HCT116 (cell line): ENCODE results near the gene FSD2. TPM values are rescaled to one million over a fixed set of nuclear protein-coding genes. Genes with fewer than 3 reads are reported as not detected.

Experiments
- ATAC-seq: fragments of 200-7000 bp; cut with Tn5 transposase; 2 replicates; pipeline ENCODE4 v1.9.1; 2020; ENCODE audit warnings: mild to moderate bottlenecking, moderate library complexity
- BruUV-seq: library from RNA; stranded (reverse); fragments of 400-500 nt; replicated peaks from 2 replicates; lab custom pipeline; 2021; lab: Mats Ljungman, UMichigan
- CTCF ChIA-PET: fragments of 300-600 bp; sonication (Branson Sonifier 250); formaldehyde crosslinking; loops from one replicate; lab custom pipeline; 2021; ENCODE audit warnings: antibody characterized with exemption; lab: Charles Lee
- POLR2A ChIA-PET: fragments of 300-600, 350-600 bp; sonication (Branson Sonifier 250); formaldehyde crosslinking; loops from one replicate; lab custom pipeline; 2021; ENCODE audit warnings: antibody characterized with exemption; lab: Charles Lee
- RAD21 ChIA-PET, 2 experiments: fragments of 300-600 bp; sonication (Branson Sonifier 250); formaldehyde crosslinking; loops; one replicate each; lab custom pipeline; 2023; ENCODE audit warnings: low total read pairs in 2 of 2; ENCODE audit not compliant: uncharacterized antibody in 2 of 2, unreplicated experiment in 2 of 2, low non-redundant PET in 1 of 2; lab: Charles Lee
- DNase-seq: peaks from one replicate; pipeline ENCODE4 v3.0.0-alpha.2; 2010; ENCODE audit warnings: low read depth, low spot score
- H2AFZ ChIP-seq: fragments of 200-600 bp; shearing (Covaris generic), sonication (generic); 2 replicates; pipeline ENCODE4 v1.6.1; 2017; ENCODE audit warnings: low read depth, mixed run types, mixed read lengths, antibody characterized with exemption, low read length; ENCODE audit not compliant: poor library complexity, severe bottlenecking
- H3K27ac ChIP-seq: 2 replicates; pipeline ENCODE4 v1.5.1; 2012; ENCODE audit warnings: low read depth, low read length
- H3K27me3 ChIP-seq: fragments of 200-600 bp; sonication (generic); 2 replicates; pipeline ENCODE4 v1.6.1; 2016; ENCODE audit warnings: mixed run types, low read length, mixed read lengths; ENCODE audit not compliant: insufficient read depth
- H3K36me3 ChIP-seq, 2 experiments: fragments of 200-500 bp in 1 of 2; fragments of 200-600 bp in 1 of 2; sonication (Bioruptor generic) in 1 of 2; sonication (generic) in 1 of 2; 2 replicates each; pipeline versions ENCODE4 v1.5.1 to v1.6.1; 2014 to 2016; ENCODE audit warnings: low read length in 2 of 2, inconsistent platforms in 1 of 2, mixed read lengths in 1 of 2, mixed run types in 1 of 2; ENCODE audit not compliant: insufficient read depth in 2 of 2, control insufficient read depth in 1 of 2
- H3K4me1 ChIP-seq, 2 experiments: fragments of 200-600 bp in 1 of 2; sonication (generic) in 1 of 2; 2 replicates each; pipeline versions ENCODE4 v1.5.1 to v1.6.1; 2012 to 2017; ENCODE audit warnings: low read length in 2 of 2, inconsistent platforms in 1 of 2, mild to moderate bottlenecking in 1 of 2, mixed read lengths in 1 of 2, mixed run types in 1 of 2, moderate library complexity in 1 of 2; ENCODE audit not compliant: insufficient read depth in 2 of 2, control insufficient read depth in 1 of 2
- H3K4me2 ChIP-seq: fragments of 200-600 bp; sonication (generic); 2 replicates; pipeline ENCODE4 v1.6.1; 2017; ENCODE audit warnings: mixed run types, low read length, mixed read lengths
- H3K4me3 ChIP-seq, 2 experiments: fragments of 200-600 bp in 1 of 2; sonication (generic) in 1 of 2; replicated peaks in 1 of 2; 2 replicates each; pipeline ENCODE4 v1.5.1; 2011 to 2016; ENCODE audit warnings: low read length in 2 of 2, control low read depth in 1 of 2, low read depth in 1 of 2, mild to moderate bottlenecking in 1 of 2, mixed read lengths in 1 of 2, mixed run types in 1 of 2
- H3K79me2 ChIP-seq: fragments of 200-600 bp; sonication (generic); 2 replicates; pipeline ENCODE4 v1.6.1; 2017; ENCODE audit warnings: mild to moderate bottlenecking, mixed run types, low read length, moderate library complexity, mixed read lengths; ENCODE audit not compliant: insufficient read depth
- H3K9ac ChIP-seq: fragments of 200-600 bp; sonication (generic); 2 replicates; pipeline ENCODE4 v1.6.1; 2016; ENCODE audit warnings: low read length, mixed read lengths
- H3K9me2 ChIP-seq: fragments of 200-600 bp; sonication (generic), shearing (Covaris generic); 2 replicates; pipeline ENCODE4 v1.6.1; 2017; ENCODE audit warnings: mixed run types, mild to moderate bottlenecking, moderate library complexity; ENCODE audit not compliant: insufficient read depth
- H3K9me3 ChIP-seq, 2 experiments: fragments of 200-500 bp in 1 of 2; fragments of 200-600 bp in 1 of 2; sonication (Bioruptor generic) in 1 of 2; sonication (generic) in 1 of 2; 2 replicates each; pipeline ENCODE4 v1.6.1; 2014 to 2017; ENCODE audit warnings: low read length in 2 of 2, mixed read lengths in 2 of 2, inconsistent platforms in 1 of 2, low read depth in 1 of 2, mild to moderate bottlenecking in 1 of 2, mixed run types in 1 of 2, moderate library complexity in 1 of 2; ENCODE audit not compliant: control insufficient read depth in 1 of 2, insufficient read depth in 1 of 2
- H4K20me1 ChIP-seq: fragments of 200-600 bp; sonication (generic), shearing (Covaris generic); 2 replicates; pipeline ENCODE4 v1.6.1; 2017; ENCODE audit warnings: mixed run types, mild to moderate bottlenecking, moderate library complexity; ENCODE audit not compliant: insufficient read depth
- CEBPB ChIP-seq: IDR thresholded peaks from 2 replicates; pipeline ENCODE4 v1.6.1; 2012; ENCODE audit warnings: low read depth
- EGR1 ChIP-seq: IDR thresholded peaks from 2 replicates; pipeline ENCODE4 v1.6.1; 2012; ENCODE audit warnings: low read depth
- ELF1 ChIP-seq: IDR thresholded peaks from 2 replicates; pipeline ENCODE4 v1.6.1; 2012; ENCODE audit warnings: low read depth, borderline replicate concordance
- EZH2 ChIP-seq: fragments of 200-600 bp; sonication (generic); IDR thresholded peaks from 2 replicates; pipeline ENCODE4 v1.6.1; 2017; ENCODE audit warnings: antibody characterized with exemption, mixed run types
- EZH2phosphoT487 ChIP-seq: fragments of 200-600 bp; IDR thresholded peaks from 2 replicates; pipeline ENCODE4 v1.6.1; 2018; ENCODE audit warnings: antibody characterized with exemption, borderline replicate concordance
- JUND ChIP-seq: IDR thresholded peaks from 2 replicates; pipeline ENCODE4 v1.6.1; 2012
- RAD21 ChIP-seq: IDR thresholded peaks from 2 replicates; pipeline ENCODE4 v1.6.1; 2012; ENCODE audit warnings: low read depth, mild to moderate bottlenecking
- SIN3A ChIP-seq: IDR thresholded peaks from 2 replicates; pipeline ENCODE4 v1.6.1; 2012; ENCODE audit warnings: low read depth
- SP1 ChIP-seq: IDR thresholded peaks from 2 replicates; pipeline ENCODE4 v1.6.1; 2012; ENCODE audit warnings: low read depth
- SRF ChIP-seq: IDR thresholded peaks from 2 replicates; pipeline ENCODE4 v1.6.1; 2012; ENCODE audit warnings: low read depth
- TCF7L2 ChIP-seq: IDR thresholded peaks from 2 replicates; pipeline ENCODE4 v1.7.0; 2011; ENCODE audit warnings: borderline replicate concordance, inconsistent platforms; ENCODE audit not compliant: insufficient read depth, insufficient read length; ENCODE audit errors: extremely low read depth
- YY1 ChIP-seq: IDR thresholded peaks from 2 replicates; pipeline ENCODE4 v1.6.1; 2011; ENCODE audit warnings: low read length, low read depth, moderate library complexity, mild to moderate bottlenecking; ENCODE audit not compliant: insufficient replicate concordance; ENCODE audit errors: extremely low read depth
- ZFX ChIP-seq: fragments of 450-650 bp; IDR thresholded peaks from 2 replicates; pipeline ENCODE4 v1.6.1; 2017
- ZNF274 ChIP-seq: fragments of 200-500 bp; sonication (Bioruptor generic); IDR thresholded peaks from 2 replicates; pipeline ENCODE4 v1.6.1; 2014; ENCODE audit warnings: mild to moderate bottlenecking, low read depth, low read length, inconsistent platforms
- intact Hi-C: fragments of 100-400 bp; cut with micrococcal nuclease; formaldehyde crosslinking; loops from 2 replicates; pipeline ENCODE4 v1.10.0; 2022
- total RNA-seq: library from RNA; stranded (reverse); gene quantifications from one replicate; pipeline ENCODE4 v1.2.1, GENCODE V29; 2021; ENCODE audit not compliant: unreplicated experiment
- TF ChIP-seq, protein P1 (sequence below), 3 experiments: fragments of 200-600 bp in 1 of 3; sonication (generic) in 1 of 3; IDR thresholded peaks in 2 of 3; conservative IDR thresholded peaks in 1 of 3; 2 replicates each; pipeline ENCODE4 v1.5.1; 2012 to 2017; ENCODE audit warnings: low read depth in 2 of 3, low read length in 2 of 3, antibody characterized with exemption in 1 of 3, borderline replicate concordance in 1 of 3, control low read depth in 1 of 3, mild to moderate bottlenecking in 1 of 3, mixed read lengths in 1 of 3, mixed run types in 1 of 3, moderate library complexity in 1 of 3; ENCODE audit not compliant: insufficient read depth in 1 of 3
- TF ChIP-seq, protein P2 (sequence below): IDR thresholded peaks from 2 replicates; pipeline ENCODE4 v1.6.1; 2011; ENCODE audit warnings: mild to moderate bottlenecking, low read length, moderate library complexity; ENCODE audit not compliant: insufficient replicate concordance; ENCODE audit errors: extremely low read depth
- TF ChIP-seq, protein P3 (sequence below): IDR thresholded peaks from 2 replicates; pipeline ENCODE4 v1.6.1; 2012; ENCODE audit warnings: low read depth
- TF ChIP-seq, protein P4 (sequence below): IDR thresholded peaks from 2 replicates; pipeline ENCODE4 v1.6.1; 2012
- TF ChIP-seq, protein P5 (sequence below): IDR thresholded peaks from 2 replicates; pipeline ENCODE4 v1.6.1; 2012

FSD2 gene
- total RNA-seq, 1 experiment from 2014 or later, result not detected

DNA sequence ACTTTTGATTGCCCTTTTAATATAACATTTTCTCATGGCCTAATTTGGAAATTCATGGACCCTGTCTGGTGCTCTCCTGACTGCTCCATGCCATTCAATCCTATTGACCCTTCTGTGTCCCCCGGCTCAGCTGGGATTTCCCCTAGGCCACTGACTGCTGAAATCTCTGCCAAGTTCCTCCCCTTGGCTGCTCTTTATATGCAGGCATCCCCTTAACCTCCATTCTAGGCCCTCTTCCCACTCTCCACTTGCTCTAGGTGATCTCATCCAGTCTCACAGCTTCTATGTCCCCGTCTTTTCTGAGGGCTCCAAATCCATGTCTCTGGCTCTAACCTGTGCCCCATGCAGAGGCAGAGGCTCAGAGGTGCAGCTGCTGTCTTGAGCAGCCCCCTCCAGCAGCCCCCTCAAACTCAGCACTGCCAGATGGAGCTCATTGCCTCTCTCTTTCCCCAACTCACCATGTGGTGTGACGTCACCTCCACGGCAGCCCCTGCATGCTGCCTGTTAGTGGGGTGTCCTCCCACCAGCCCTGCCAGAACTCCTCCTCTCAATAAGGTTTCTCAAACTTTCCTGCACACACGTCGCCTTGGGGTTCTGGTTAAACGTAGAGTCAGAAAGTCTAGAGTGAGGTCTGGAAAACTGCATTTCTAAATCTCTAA lies 6.6 kb downstream of the FSD2 start:
- Histone ChIP-seq H3K9me3 (no peaks in the 10 kb centered on the region), H3K4me2 (no peak overlapping the region), H3K27ac (no peak overlapping the region), H3K9ac (no peak overlapping the region), H3K9me2 (no peaks in the 10 kb centered on the region), H3K4me1 (no peaks in the 10 kb centered on the region), H3K79me2 (no peaks in the 10 kb centered on the region), H4K20me1 (no peaks in the 10 kb centered on the region), H3K27me3 (peaks cover 5% of the 10 kb centered on the region; the same call in 1 of the 2 replicates), H2AFZ (no peak overlapping the region), H3K4me3 (no peak overlapping the region), H3K36me3 (no peaks in the 10 kb centered on the region)
- no peak for TF ChIP-seq TCF7L2
- TF ChIP-seq, protein P1, sequence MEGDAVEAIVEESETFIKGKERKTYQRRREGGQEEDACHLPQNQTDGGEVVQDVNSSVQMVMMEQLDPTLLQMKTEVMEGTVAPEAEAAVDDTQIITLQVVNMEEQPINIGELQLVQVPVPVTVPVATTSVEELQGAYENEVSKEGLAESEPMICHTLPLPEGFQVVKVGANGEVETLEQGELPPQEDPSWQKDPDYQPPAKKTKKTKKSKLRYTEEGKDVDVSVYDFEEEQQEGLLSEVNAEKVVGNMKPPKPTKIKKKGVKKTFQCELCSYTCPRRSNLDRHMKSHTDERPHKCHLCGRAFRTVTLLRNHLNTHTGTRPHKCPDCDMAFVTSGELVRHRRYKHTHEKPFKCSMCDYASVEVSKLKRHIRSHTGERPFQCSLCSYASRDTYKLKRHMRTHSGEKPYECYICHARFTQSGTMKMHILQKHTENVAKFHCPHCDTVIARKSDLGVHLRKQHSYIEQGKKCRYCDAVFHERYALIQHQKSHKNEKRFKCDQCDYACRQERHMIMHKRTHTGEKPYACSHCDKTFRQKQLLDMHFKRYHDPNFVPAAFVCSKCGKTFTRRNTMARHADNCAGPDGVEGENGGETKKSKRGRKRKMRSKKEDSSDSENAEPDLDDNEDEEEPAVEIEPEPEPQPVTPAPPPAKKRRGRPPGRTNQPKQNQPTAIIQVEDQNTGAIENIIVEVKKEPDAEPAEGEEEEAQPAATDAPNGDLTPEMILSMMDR (IDR thresholded peaks at IDR 0.05 in 2 of 3, conservative IDR thresholded peaks at IDR 0.05 in 1 of 3; ENCODE audit: borderline replicate concordance in 1 of 3, insufficient read depth in 1 of 3, low read depth in 2 of 3, low read length in 2 of 3), result no peak
- TF ChIP-seq, protein P2, sequence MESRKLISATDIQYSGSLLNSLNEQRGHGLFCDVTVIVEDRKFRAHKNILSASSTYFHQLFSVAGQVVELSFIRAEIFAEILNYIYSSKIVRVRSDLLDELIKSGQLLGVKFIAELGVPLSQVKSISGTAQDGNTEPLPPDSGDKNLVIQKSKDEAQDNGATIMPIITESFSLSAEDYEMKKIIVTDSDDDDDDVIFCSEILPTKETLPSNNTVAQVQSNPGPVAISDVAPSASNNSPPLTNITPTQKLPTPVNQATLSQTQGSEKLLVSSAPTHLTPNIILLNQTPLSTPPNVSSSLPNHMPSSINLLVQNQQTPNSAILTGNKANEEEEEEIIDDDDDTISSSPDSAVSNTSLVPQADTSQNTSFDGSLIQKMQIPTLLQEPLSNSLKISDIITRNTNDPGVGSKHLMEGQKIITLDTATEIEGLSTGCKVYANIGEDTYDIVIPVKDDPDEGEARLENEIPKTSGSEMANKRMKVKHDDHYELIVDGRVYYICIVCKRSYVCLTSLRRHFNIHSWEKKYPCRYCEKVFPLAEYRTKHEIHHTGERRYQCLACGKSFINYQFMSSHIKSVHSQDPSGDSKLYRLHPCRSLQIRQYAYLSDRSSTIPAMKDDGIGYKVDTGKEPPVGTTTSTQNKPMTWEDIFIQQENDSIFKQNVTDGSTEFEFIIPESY, result no peak
- no peak for TF ChIP-seq YY1
- TF ChIP-seq ZFX, result no peak
- no peak for TF ChIP-seq CEBPB
- no peak for TF ChIP-seq JUND
- no peak for TF ChIP-seq ZNF274
- TF ChIP-seq SRF, result no peak
- TF ChIP-seq EZH2, result no peak
- TF ChIP-seq SIN3A, result no peak
- no peak for TF ChIP-seq EZH2phosphoT487
- no peak for TF ChIP-seq SP1
- TF ChIP-seq, protein P3, sequence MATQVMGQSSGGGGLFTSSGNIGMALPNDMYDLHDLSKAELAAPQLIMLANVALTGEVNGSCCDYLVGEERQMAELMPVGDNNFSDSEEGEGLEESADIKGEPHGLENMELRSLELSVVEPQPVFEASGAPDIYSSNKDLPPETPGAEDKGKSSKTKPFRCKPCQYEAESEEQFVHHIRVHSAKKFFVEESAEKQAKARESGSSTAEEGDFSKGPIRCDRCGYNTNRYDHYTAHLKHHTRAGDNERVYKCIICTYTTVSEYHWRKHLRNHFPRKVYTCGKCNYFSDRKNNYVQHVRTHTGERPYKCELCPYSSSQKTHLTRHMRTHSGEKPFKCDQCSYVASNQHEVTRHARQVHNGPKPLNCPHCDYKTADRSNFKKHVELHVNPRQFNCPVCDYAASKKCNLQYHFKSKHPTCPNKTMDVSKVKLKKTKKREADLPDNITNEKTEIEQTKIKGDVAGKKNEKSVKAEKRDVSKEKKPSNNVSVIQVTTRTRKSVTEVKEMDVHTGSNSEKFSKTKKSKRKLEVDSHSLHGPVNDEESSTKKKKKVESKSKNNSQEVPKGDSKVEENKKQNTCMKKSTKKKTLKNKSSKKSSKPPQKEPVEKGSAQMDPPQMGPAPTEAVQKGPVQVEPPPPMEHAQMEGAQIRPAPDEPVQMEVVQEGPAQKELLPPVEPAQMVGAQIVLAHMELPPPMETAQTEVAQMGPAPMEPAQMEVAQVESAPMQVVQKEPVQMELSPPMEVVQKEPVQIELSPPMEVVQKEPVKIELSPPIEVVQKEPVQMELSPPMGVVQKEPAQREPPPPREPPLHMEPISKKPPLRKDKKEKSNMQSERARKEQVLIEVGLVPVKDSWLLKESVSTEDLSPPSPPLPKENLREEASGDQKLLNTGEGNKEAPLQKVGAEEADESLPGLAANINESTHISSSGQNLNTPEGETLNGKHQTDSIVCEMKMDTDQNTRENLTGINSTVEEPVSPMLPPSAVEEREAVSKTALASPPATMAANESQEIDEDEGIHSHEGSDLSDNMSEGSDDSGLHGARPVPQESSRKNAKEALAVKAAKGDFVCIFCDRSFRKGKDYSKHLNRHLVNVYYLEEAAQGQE, result no peak
- TF ChIP-seq, protein P4, sequence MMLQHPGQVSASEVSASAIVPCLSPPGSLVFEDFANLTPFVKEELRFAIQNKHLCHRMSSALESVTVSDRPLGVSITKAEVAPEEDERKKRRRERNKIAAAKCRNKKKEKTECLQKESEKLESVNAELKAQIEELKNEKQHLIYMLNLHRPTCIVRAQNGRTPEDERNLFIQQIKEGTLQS, result no peak
- TF ChIP-seq RAD21, result no peak
- TF ChIP-seq, protein P5, sequence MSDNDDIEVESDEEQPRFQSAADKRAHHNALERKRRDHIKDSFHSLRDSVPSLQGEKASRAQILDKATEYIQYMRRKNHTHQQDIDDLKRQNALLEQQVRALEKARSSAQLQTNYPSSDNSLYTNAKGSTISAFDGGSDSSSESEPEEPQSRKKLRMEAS, result no peak
- TF ChIP-seq EGR1, result no peak
- no peak for TF ChIP-seq ELF1
- no TSS peak for BruUV-seq
- ATAC-seq, result no peak
- ChIA-PET RAD21 (no interaction called here), CTCF (no interaction called here), POLR2A (no interaction called here)
- intact Hi-C loops, result no loop called here
- DNase-seq, result no peak
